GM21528 (cell line): ENCODE data around the gene NPHP4.
A peak's percentile ranks its signal among the peaks of the same experiment; 100 is the strongest.

Experiments
- ATAC-seq: cut with Tn5 transposase; IDR thresholded peaks from one replicate; pipeline ENCODE4 v1.9.1; 2021; ENCODE audit warnings: mild to moderate bottlenecking, moderate library complexity; ENCODE audit not compliant: unreplicated experiment, low FRiP score

Gene NPHP4

GRCh38 chr1:5992814-5993555 lies 760 bp upstream of the NPHP4 start:
- ATAC-seq = peak; percentile 3

- ATAC-seq = peak; percentile 22
Measured at GRCh38 chr1:5991381-5992025, 722 bp downstream of the NPHP4 start.

GRCh38 chr1:5990913-5991312 lies 1.3 kb downstream of the NPHP4 start:
- no peak for ATAC-seq

DNA sequence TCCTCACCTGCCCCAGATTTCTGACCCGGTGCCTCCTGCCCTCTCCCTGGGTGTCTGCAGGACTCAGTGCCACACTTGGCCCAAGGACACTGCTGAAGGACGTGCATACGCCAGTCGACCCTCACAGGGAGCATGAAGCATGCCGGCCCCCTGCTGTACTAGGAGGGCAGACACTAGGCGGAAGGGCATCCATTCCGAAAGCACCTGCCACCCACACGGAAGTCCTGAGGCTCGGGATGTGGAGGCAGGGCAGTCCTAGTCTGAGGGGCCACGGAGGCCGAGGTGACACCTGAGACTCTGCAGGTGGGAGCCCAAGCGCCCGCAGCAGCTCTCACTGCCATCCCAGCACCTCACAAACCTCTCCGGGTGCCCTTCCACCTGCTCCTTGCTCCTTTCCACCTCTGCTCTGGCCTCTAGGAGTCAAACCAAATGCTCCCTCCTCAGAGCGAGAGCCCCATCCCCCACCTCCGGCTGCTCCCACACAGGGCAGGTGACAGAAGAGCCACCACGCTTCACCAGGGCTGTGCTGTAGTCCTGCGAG lies 2.4 kb downstream of the NPHP4 start:
- ATAC-seq = no peak

DNA sequence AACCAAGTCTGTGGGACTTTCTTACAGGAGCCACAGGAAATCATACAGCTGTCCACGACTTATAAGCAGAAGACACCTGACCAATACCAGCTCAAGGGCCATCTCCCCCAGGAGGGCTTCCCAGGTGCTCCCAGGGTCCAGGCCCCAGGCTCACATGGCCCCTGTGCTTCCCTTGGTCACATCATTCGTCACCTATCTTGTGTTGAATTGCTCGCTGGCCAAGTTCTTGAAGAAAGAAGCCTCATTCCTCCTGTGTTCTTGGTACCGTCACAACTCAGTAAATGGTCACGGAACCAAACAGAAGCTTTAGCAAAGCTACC lies 3.0 kb downstream of the NPHP4 start:
- ATAC-seq = no peak

DNA sequence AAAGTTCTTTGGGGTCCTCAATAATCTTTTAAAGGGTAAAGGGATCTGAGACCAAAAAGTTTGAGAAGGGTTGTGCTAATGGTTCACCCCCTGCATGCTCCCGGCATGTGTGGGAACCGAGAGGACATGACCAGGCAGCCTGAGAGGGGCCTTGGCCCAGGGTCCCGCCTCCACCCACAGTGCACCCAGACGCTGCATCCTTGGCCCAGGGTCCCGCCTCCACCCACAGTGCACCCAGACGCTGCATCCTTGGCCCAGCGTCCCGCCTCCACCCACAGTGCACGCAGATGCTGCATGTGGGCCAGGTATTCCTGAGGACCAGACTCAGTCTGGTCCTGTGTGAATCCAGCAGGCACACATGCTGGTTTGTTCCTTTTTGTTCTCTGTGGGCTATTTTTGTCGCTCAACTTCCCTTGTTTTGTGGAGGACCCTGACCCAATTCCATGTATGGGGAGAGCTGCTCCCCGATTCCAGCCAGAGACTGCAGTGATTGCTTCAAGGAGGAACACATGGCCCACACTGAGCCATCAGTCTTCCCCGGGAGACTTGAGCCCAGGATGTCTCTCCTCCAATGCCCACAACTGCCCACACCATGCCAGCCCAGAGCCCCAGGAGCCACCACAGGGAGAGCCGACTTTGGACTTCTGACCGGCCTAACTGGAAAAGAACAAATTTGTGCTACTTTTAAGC lies 3.5 kb downstream of the NPHP4 start:
- no peak for ATAC-seq

GRCh38 chr1:5986018-5986417 lies 6.2 kb downstream of the NPHP4 start:
- ATAC-seq = no peak

- no peak for ATAC-seq
Measured at GRCh38 chr1:5985250-5985649, 7.0 kb downstream of the NPHP4 start.

DNA sequence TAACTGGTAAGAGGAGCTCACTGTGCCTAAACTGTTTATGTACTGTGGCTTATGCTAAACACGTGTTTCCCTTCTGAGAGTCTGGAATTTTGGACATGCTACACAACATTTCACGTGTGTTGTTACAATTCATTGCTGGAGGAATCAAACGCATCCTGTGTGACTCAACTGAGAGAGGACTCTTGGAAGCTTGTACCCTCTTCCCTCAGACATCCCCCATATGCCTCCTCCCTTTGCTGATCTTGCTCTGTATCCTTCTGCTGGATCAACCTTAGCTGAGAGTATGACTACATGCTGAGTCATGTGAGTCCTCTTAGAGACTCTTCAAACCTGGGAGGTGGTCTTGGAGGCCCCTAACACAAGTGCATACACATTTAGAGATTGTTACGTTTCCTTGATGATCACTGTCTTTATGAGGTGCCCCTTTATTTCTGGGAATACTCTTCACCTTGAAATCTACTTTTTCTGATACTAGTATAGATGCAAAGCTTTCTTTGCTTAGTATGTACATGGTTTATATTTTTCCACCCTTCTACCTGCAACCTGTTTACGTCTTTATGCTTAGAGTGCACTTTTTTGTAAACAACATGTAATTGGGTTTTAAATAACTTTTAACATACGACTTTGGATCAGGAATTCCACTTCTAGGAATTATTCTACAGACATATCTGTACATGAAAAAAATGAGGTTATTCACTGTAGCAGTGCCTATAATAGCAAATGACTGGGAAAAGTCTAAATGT lies 8.7 kb downstream of the NPHP4 start:
- no peak for ATAC-seq

GRCh38 chr1:5982868-5983267 lies 9.4 kb downstream of the NPHP4 start:
- no peak for ATAC-seq

- ATAC-seq = no peak
Measured at GRCh38 chr1:5982276-5982675, 9.9 kb downstream of the NPHP4 start.

GRCh38 chr1:5981009-5981380 lies 11.2 kb downstream of the NPHP4 start:
- no peak for ATAC-seq

DNA sequence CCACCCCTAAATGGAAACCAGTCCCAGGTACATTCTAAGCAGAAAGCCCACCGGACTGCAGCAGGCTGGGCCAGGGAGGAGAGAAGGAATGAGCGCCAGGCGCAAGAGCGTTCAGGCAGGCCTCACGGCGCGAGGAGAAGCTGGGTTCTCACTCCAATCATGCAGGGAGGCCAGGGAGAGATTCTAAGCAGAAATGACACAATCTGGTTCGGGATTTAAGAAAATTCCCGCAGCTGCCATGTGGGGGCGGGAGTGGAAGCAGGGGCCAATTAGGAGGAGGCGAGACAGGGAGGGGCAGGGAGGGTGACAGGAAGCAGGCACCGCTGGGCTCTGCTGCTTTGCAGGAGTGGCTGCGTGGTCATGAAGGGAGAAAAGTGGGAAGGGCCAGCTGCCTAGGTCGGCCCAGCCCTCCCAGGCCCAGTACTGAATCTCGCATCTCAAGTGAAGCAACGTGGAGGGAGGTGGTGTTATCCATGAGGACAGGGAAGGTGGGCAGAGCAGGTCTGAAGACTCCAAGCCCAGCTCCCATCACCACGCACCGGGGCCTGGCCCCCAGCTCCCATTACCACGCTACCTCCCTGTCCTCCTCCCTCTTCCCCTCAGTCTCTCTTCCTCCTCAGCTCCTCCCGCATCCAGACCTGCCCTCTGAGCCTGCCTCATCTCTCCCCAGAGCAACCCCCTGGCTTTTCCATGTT lies 11.8 kb downstream of the NPHP4 start:
- no peak for ATAC-seq

- ATAC-seq = no peak
Measured at GRCh38 chr1:5979536-5980313, 12.5 kb downstream of the NPHP4 start.

- ATAC-seq = no peak
Measured at GRCh38 chr1:5978452-5978851, 13.8 kb downstream of the NPHP4 start.

DNA sequence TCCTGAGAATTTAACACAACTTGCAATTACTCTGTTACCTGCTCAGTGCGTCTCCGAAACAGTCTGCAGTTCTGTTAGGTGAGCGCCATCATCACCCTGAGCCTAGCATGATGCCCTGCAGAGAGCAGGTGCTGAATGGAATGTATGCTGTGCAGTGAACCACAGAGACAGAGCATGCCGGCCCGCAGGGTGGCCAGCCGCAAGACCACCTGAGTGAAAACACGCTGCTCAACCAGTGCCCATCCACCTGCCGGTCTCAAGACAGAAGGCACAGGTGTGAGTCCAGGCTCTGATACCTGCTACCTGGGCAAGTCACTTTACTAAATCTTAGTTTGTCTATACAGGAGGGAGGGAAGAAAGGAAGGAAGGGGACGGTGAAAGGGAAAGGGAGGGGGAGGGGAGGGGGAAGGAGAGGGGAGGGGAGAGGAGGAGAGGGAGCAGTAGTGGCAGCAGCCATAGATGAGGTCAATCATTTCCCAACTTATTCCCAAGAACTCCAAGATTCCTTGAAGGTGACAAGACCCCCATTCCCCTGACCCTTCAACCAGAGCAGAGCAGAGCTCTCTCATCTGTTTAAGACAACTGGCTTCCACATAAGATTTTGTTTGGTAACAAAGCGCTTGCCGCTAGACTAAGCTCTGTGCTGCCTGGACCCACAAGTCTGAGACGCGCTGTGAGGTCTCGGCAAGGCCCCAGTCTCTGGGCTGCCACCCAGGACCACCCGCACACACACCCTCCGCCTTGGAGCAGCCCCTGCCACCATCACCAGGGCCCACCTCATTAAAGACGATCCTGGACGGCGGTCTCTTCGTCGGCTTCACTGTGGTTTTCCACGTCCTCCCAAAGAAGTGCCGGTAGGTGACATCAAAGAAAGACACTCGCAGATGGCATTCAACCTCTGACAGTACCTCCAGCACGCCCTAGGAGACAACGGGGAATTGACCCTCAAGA lies 14.5 kb downstream of the NPHP4 start:
- no peak for ATAC-seq

DNA sequence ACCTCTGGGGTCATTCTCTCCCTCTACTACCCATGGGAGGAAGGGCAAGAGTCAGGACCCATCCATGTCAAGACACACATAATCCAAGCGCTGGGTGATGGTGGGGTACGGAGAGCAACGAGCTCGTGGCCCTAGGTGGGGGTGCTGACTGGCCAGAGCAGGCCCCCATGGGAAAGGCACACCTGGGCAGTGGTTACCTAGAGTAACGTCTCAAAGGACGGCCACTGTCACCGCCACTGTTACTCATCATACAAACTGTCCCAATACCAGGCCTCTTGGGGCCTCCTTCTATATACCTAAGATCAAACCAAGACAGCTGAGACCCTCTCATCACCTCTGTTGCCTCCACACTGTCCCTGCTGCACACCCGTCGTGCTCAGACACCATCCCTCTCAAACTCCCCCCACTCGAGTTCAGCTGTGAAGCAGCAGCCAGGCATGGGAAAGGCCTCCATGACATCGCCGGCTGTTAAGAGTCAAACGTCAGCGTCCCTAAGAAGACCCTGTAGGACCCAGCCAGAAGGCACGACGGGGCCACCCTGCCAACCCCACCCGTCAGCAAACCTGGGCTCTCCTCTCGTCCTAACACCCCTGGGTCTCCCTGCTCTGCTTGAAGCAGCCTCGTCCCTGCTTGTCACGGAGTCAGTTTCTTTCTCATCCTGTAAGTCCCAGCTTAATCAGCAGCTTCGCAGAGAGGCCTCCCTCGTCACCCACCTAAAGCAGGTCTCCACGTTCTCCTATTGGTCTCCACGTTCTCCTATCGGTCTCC lies 15.3 kb downstream of the NPHP4 start:
- no peak for ATAC-seq

DNA sequence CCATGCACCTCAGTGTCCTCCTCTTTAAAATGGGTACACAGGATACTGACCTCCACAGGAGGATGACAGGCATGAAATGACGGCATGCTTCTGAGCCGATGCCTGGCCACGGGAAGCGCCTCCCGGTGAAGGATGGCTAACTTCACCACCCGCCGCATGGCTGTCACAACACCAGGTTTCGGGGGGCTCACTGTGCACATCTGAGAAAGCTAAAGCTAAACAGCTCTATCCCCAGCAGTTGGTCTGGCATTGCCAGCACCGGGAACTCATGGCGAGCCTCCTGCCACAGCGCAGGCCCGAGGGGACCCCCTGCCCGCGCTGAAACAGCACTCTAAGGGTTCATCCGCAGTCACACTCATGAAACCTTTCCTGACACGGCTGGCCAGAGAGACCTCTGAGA lies 16.0 kb downstream of the NPHP4 start:
- ATAC-seq = no peak
